ENCODE results near the gene APP.

- TF ChIP-seq, protein P1, sequence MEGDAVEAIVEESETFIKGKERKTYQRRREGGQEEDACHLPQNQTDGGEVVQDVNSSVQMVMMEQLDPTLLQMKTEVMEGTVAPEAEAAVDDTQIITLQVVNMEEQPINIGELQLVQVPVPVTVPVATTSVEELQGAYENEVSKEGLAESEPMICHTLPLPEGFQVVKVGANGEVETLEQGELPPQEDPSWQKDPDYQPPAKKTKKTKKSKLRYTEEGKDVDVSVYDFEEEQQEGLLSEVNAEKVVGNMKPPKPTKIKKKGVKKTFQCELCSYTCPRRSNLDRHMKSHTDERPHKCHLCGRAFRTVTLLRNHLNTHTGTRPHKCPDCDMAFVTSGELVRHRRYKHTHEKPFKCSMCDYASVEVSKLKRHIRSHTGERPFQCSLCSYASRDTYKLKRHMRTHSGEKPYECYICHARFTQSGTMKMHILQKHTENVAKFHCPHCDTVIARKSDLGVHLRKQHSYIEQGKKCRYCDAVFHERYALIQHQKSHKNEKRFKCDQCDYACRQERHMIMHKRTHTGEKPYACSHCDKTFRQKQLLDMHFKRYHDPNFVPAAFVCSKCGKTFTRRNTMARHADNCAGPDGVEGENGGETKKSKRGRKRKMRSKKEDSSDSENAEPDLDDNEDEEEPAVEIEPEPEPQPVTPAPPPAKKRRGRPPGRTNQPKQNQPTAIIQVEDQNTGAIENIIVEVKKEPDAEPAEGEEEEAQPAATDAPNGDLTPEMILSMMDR (IDR thresholded peaks at IDR 0.05; ENCODE audit: low read length) = no peak
- no peak for TF ChIP-seq EZH2 (optimal IDR thresholded peaks at IDR 0.05; ENCODE audit: low read depth, low read length)
- no peak for TF ChIP-seq EZH2phosphoT487 (IDR thresholded peaks at IDR 0.05; ENCODE audit: low read length)
These were observed 85.4 kb downstream of the APP start for GRCh38 chr21:26085127-26085526.
